Tongue (tissue), 2 donors: ENCODE data around the gene PSMG3. TPM values are rescaled to one million over a fixed set of nuclear protein-coding genes. Genes with fewer than 3 reads are reported as not detected.
"Not testable (repeated sequence)": the region's sequence is repeated elsewhere in the genome, so short reads cannot be mapped to it uniquely, and the experiment has no call there.

Experiments used
- DNase-seq: peaks from one replicate; pipeline ENCODE4 v3.0.0-alpha.2; 2015
- total RNA-seq: library from RNA; depleted of rRNA; stranded (reverse); fragments of >200 nt; gene quantifications from one replicate; pipeline ENCODE4 v1.2.3, GENCODE V29; 2014

The PSMG3 gene
- total RNA-seq, 1 donor from 2014 or later = 7.0 TPM

DNA sequence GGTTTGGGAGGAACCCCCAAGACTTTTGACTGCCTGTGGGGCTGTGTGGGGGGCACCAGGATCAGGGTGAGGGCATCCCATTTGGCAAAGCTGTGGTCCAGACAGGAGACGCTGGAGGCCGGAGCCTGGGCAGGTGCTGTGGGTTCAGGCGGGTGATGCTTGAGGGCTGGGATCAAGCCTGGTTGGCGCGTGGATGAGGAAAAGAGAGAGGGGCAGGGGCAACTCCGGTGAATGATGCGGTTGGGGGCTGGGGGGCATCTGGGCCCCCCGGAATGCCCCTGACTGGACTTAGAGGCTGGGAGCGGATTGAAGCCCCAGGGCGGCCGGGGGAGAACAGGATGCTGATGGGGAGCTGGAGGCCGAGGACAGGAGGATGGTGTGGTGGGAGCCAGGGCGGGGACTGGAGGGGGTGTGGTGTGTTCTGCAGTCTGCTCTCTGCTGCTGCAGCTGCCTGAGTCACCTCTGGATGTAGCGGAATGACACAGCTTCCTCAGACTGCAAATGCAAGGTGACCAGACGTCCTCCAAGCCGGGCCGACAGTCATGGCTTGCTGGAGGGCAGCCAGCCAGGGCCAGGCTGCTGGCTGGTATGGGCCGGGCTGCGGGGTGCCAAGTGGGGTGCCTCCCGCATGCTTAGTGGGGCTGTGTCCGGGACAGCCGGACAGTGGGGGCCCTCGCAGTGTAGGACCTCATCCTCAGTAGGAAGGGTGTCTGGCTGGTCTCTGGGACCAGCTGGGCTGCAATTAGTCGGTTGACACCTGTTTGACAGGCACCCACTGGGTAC, 36.1 kb downstream of the PSMG3 start:
- peak; percentile 40 for DNase-seq

DNA sequence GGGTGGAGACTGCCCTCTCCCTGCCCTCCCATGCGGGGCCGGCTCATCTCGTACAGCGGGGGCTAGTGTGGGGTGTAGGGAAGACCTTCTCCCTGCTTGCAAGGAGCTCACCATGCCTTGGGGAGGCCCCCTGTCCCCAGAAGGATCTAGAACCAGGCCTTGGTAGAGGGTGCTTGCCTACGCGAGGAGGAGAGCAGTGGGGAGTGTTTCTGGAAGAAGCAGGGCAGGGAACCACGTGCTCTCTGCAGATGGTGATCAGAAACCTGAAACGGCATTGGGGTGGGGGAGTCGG, 36.6 kb downstream of the PSMG3 start:
- peak; percentile 18 for DNase-seq

DNA sequence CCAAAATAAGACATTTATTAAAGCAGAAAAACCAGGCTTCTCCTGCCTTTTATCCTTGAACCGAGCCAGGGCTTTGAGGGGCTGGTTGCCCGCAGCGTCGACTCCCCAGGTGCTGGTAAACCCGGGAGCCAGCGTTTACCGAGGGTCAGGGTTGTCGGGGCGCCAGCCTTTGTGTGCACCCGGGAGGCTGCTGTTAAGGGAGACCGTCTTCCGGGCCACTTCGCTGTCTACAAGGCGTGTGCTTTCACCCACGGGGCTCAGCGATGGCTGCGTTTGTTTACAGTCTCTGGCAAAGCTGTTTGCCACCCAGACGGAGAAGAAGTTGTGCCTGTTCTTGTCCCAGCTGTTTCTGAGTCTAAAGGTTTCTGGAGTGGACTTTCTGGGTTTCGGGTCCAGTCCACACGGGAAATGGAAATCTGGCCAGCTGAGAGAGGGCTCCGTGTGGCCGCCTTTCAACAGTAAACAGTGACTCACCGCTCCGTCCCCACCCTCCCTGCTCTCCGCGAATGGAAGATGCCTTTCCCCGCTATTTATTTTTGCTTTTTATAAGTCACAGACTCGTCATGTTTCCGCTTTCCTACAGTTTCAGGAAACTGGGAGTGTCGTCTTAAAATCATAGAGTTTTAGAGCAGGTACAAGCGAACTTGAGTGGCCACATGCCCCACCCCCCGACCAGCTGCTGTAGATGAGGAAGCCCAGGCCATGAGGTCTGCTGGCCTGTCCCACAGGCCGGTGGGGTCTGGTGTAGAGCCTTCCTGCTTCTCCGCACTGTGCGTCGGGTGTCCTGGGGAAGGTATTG, 37.2 kb downstream of the PSMG3 start:
- DNase-seq = peak; percentile 81

DNA sequence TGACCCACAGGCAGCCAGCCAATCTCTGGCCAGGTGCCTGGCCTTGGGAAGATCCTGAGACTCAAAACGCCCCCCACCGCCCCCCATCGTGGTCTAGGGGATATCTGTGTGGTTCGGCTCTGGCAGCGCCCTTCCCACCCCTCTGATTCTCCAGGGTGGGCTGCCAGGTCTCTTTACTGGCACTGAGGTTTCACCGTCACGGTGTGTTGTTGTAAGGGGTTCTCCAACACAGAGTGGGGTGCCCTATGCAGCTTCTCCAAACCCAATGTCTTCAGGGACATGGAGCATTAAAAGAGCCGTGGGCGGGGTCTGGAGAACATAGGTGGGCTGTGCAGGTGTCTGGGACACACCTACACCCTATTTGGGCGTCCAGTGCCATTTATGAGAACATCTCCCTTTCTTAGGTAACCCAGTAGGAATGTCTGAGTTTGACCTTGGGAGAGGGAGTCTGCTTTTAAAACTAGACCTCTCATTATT, 37.8 kb downstream of the PSMG3 start:
- DNase-seq = peak; percentile 39

DNA sequence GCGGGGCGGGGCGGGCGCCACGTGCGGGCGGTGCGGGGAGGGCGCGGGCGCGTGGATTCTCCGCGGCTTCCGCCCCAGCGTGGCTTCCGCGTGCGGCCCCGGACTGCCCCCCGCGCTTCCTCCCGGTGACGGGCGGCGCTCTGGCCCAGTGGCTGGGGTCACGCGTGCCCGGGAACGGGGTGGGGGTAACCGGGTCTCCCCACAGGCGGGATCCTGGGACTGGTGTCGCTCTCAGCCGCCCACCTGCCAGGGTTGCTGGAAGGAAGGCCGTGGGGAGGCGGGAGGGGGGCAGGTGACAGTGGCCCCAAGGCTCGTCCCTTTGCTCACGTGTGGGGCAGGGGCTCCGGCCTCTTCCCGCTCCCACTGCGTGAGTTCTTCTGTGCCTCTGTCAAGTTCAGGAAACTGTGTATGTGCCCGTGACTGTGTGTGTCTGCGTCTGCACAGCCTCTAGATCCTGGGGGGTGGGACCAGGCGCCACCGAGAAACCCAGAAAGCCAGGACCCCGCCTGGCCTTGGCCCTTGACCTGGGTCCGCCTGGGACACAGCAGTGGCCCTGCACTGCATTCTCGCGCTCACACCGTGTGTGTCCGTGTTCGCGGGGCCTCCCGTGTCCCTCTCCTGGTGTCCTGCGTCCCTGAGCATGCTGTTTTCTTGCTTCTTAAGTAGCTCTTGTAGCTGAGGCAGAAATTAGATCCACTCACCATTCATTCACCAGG, 38.4 kb downstream of the PSMG3 start:
- peak; percentile 23 for DNase-seq

DNA sequence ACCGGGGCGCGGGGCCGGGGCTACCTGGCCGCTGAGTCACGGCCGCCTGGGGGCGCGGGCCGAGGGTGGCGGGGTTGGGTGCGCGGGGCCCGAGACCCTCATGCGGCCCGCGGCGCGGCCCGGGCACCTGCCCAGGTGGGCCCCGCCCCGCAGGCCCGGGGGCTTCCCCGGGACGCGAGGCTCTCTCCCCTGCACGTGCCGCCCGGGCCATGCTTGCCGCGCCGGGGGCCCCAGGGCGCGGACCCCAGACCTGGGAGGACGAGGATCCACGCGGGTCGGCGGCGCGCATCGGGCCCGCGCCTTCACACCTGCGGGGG, 38.9 kb downstream of the PSMG3 start:
- DNase-seq = no peak

DNA sequence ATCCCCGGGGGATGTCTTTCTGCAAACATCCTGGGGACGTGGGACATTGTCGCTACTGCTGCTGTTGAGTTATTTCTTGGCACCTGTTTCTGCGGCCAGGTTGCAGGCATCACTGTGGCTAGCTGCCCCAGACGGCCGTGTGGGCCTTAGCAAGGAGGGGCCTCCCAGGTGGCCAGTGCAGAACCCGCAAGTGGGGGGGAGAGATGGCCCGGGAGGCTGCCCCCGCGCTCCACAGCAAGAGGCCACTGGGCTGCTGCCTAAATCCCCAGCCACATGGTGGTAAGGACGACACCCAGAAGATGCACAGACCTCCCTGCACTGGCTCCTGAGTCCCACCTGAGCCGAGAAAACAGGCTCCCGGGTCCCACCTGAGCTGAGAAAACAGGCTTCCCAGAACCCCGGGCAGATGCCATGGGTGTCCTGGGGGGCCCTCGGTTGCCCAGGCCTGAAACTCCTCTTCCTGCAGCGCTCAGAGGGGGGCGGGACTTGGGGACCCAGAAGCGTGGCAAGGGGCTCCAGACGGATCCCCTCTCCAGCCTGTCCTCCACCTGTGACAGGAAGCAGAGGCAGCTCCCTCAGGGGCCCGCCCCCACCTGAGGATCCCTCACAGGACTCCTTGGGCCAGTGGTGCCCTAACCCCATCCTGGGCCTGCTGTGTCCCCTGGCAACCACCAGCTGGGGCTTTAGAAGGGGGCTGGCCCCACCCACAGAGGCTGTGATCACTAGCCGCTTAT, 40.3 kb downstream of the PSMG3 start:
- DNase-seq = no peak

DNA sequence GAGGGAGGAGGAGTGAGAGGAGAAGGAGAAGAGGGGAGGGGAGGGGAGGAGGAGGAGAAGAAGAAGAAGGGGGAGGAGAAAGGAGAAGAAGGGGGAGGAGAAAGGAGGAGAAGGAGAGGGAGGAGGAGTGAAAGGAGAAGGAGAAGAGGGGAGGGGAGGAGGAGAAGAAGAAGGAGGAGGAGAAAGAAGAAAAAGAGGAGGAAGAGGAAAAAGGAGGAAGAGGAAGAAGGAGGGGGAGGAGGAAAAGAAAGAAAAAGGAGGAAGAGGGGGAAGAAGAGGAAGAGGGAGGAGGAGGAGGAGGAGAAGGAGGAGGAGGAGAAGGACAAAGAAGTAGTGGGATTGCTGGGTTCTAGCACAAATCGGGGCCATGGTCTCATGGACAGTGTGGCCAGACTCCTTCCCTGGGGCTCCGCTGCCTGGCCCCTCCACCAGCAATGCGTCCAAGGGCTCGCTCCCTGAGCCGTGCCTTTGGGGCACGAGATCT, 43.5 kb downstream of the PSMG3 start:
- DNase-seq = no peak

DNA sequence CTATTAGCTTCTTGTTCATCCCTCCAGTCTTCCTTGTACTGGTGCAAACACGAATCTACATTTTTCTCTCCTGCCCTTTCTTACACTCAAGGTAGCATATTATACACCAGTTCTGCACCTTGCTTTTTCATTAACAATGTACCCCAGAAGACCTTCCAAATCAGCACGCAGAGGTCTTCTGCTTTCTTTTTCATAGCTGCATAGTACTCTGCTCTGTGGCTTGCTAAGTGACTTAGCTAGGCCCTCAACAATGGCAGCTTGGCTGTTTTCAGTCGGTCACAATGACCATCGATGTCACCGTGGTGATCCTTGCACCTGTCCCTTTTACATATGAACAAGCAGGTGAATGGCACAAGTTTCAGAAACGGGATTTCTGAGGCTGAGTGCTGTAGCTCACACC, 44.4 kb downstream of the PSMG3 start:
- DNase-seq = no peak

DNA sequence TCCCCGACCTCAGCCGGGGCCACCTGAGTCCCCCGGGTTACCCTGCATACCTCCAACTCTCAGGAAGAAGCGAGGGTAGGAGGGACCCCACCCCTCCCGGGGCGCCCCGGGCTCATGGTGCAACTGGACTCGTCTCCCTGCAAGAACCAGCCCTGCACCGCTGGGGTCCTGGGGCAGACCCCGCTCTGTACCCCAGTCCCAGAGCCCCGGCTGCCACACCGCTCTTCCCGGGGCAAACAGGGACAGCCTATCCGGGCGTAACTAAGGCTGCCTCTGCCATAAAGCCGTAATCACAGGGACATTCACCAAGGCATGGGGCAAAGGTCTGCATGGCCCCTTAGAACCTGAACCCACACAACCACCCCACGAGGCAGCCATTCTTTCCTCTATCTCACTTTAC, 46.0 kb downstream of the PSMG3 start:
- no peak for DNase-seq

DNA sequence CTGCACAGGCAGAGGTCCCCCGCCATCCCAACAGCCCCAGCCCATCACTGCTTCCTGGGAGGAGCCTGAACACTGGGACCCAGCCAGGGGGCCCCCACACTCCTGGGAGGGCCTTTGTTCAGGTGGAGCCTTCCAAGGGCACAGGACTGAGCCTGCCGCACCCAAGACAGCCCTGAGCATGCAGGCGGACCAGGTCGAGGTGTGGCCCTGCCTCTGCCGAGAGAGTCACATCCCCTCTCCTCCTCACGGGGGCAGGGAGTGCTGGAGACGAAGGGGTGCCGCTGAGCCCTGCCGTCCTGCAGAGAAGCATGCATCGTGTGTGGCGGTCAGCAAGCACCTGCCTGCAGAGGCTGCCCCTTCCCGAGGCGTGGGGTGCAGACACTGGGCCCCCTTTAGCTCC, 46.6 kb downstream of the PSMG3 start:
- peak; percentile 15 for DNase-seq

DNA sequence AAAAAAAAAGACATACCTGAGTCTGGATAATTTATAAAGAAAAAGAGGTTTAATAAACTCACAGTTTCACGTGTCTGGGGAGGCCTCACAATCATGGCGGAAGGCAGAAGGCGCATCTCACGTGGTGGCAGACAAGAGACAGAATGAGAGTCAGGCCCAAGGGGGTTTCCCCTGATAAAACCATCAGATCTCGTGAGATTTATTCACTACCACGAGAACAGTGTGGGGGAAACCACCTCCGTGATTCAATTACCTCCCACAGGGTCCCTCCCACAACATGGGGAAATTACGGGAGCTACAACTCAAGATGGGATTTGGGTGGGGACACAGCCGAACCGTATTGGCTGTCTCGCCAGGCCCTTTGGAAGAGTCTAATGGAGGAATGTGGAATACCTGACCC, 48.4 kb downstream of the PSMG3 start:
- no peak for DNase-seq

DNA sequence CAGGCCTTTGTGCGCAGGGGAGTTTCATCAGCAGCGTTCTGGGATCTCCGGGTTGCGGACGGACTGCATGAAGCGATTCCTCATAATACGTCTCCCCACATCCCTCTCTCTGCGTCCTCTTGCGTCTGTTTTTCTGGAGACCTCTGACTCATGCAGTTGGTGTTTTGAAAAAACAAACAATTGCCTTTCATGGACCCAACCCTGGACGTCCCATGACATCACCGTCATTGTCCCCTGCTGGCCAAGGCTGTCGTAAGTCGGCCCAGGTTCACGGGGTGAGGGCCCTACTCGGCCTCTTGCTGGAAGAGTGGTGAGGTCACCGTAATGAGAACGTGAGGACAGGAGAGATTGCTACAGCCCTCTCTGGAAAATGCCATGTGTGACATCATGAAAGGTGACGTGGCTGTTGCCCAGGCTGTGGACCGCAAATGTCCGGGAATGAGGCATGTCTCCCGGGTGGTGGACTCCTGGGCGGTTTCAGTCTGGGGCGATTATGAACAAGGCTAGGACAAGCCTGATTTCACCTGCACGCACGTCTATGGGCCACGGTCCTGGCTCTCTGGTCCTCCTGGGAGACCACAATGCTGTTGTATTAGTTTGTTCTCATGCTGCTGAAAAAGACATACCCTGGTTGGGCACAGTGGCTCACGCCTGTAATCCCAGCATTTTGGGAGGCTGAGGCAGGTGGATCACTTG, 49.1 kb downstream of the PSMG3 start:
- DNase-seq = no peak

DNA sequence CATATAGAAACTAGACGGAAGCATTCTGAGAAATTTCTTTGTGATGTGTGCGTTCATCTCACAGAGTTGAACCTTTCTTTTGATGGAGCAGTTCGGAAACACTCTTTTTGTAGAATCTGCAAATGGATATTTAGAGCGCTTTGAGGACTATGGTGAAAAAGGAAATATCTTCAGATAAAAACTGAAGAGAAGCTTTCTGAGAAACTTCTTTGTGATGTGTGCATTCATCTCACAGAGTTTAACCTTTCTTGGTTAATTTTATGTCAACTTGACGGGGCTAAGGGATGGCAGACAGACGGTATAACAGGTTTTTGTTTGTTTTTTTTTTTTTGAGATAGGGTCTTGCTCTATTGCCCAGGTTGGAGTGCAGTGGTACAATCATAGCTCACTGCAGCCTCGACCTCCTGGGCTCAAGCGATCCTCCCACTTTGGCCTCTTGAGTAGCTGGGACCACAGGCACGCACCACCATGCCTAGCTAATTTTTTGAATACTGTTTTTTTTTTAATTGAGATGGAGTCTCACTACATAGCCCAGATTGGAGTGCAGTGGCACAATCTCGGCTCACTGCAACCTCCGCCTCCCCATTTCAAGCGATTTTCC, 50.4 kb downstream of the PSMG3 start:
- not testable (repeated sequence) for DNase-seq

Other genes with a start within 250 kb of the PSMG3 start
- 6.7 TPM for gene MICALL2, start 110.6 kb downstream of the PSMG3 start, total RNA-seq
- 38.7 TPM for gene INTS1, start 65.6 kb downstream of the PSMG3 start, total RNA-seq
- 26.6 TPM for gene MAFK, start 39.3 kb downstream of the PSMG3 start, total RNA-seq
- gene TMEM184A, start 13.8 kb downstream of the PSMG3 start, total RNA-seq = 22.1 TPM
- gene ELFN1, start 100.2 kb upstream of the PSMG3 start, total RNA-seq = 4.3 TPM